Measurements from ENCODE around the gene HK2.
"Not testable (repeated sequence)": the region's sequence is repeated elsewhere in the genome, so short reads cannot be mapped to it uniquely, and the experiment has no call there.

The HK2 gene

DNA sequence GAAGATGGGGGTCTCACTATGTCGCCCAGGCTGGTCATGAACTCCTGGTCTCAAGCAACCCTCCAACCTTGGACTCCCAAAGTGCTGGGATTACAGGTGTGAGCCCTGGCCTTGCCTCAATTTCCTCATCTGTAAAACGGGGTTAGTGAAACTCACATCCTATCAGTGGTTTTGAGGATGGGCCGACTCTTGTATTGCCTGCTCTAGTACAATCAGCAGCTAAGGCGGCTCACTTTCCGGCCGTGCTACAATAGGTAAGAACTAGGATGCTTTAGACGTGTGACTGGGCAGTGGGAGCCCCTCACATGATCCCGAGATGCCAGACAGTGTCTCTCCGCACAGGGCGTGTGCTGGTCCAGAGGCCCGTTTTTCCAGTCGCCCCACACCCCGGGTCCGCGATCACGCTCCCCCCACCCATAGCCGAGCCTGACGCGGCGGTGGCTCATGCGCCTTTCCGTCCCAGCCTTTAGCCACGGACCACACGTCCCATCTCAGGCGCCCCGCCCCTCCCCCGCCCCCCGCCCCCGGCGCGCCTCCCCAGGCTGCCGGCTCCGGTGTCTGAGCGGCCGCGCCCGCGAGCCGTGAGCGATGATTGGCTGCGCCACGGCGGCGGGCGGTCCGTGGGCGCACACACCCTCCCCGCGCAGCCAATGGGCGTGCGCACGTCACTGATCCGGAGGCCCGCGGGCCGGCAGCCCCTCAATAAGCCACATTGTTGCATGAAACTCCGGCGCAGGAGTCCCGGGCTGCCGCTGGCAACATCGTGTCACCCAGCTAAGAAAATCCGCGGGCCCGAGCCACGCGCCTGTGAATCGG, at the start of gene HK2:
Gene HK2 (plus strand): TSS at position 710 of the 816 bp plus-strand sequence. CDS start 454 bp downstream, outside the sequence.
- DNase-seq = peak; percentile 83 to 86

DNA sequence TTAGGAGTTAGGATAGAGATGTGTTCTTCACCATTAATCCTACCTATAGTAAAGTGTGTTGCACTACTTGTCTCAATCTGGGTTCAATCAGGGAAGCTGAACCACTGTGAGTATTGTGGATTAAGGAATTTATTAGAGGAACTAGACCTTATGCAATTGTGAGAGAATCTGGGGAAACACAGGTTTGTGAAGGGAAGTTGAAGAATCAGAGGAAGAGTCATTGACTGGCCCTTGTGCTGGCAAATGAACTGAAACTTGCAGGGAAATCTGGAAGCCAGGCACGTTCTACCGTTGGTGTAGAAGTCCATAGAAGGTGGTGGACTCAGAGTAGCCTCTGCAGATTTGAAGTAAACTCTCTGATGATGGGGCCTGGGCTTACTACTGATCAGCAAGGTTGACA, 44.7 kb upstream of the HK2 start:
- peak; percentile 6 to 13 for DNase-seq

DNA sequence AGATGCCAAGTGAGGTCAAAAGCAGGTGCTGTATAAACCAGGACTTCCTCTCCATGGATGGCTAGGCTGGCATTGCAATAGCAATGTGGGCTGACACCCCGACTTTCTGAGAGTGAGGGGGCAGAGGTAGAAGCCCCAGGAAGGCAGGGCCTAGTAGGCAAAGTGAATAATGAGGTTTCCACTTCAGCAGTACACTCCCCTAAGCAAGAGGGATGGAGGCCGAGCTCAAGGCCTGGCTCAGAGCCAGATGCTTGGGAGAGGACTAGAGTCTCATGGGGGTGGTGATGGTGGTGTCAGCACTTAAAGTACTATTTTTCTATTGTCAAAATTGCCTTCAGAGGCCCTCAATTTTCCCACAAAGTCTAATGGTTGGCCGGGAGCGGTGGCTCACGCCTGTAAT, 41.6 kb upstream of the HK2 start:
- DNase-seq = no peak

DNA sequence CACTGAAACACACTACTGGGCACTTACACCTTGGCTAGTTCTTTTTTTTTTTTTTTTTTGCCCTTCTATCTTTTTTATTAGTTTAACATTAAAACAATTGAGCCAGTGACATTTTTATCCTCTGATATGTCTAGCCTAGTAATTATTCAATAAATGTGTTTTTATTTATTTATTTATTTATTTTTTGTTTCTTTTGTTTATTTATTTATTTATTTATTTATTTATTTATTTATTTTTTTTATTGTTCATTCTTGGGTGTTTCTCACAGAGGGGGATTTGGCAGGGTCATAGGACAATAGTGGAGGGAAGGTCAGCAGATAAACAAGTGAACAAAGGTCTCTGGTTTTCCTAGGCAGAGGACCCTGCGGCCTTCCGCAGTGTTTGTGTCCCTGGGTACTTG, 39.0 kb upstream of the HK2 start:
- not testable (repeated sequence) for DNase-seq

DNA sequence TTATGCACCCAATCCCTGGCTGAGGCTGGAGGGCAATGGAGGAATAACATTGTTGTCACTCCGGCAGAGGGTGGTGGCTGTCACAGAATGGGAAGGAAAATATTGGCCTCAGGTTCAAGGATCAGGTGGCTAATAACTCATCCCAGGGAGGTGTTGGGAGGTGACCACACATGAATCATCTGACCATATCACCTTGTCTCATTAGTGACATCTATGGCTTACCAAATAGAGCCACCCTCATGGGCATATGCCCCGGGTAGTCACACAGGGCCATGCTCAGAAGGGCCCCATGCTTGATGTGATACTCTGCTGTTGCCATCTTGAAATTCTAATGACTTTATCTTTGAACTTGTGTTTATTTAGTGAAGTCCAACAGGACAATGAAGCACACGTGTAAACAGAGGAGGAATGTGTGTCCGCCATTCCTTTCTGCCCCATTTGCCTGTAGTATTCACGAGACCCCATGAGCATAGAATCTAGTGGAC, 27.5 kb upstream of the HK2 start:
- no peak for DNase-seq

DNA sequence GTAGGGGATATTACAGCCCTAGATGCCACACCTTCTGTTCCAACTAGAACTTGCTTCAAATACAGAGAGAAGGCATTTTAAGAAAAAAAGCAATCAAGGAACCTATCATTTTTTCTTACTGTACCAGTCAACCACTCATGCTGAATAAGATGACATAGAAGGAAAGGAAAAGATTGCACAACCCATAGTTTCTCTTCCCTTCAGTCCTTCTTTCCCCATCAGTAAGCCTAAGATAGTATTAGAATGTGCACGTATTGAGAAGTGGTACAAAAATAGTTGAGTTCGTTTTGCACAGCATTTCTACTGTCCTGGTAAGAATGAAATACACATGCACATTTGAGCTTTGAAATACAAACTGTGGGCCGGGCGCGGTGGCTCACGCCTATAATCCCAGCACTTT, 27.0 kb upstream of the HK2 start:
- no peak for DNase-seq

DNA sequence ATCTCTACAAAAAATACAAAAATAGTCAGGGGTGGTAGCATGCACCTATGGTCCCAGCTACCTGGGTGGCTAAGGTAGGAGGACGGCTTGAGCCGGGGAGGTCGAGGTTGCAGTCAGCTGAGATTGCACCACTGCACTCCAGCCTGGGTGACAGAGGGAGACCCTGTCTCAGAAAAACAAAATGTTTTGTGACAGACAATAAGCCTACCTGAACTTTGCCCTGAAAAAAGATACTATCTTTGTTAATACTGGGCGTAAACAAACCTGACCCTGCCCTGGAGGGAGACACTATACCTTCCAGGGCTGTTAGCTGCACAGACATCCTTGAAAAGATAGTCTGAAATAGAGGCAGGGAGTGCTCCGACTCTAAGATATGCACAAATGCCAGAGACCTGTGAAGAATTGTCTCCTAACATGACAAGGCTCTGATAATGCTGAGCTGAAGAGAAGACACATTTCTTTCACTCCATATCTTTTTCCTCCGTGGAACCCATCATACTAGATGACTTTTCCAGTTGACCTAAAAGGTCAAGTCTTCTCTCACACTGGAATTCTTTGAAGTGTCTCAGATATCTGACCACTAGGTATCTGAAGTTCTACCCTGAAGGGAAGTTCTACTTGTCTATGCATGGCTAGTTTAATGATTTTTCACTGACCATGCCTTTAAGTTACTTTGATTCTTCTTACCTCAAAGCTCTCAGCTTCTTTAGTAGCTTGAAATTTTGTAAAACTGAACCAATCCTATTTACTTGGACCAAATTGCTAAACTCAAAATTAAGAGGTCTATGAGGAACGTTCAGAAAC, 20.9 kb upstream of the HK2 start:
- no peak for DNase-seq

DNA sequence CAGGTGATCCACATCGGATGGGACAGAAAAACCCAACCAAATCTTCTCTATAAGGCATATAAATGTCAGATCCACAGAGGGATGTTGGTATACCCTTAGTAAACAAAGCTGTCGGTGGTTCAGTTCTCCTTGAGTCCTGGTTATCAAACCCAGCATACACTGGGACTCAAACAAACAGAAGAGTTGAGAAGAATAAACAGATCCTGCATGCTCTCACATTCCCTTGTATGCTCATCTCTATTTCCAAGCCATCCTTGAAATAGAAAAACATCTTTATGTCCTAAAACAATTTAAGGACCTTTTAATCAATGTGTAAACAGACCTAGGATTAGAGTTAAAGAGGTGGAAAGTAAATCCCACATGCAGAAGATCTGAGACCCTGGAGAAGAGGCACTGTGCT, 19.8 kb upstream of the HK2 start:
- no peak for DNase-seq

DNA sequence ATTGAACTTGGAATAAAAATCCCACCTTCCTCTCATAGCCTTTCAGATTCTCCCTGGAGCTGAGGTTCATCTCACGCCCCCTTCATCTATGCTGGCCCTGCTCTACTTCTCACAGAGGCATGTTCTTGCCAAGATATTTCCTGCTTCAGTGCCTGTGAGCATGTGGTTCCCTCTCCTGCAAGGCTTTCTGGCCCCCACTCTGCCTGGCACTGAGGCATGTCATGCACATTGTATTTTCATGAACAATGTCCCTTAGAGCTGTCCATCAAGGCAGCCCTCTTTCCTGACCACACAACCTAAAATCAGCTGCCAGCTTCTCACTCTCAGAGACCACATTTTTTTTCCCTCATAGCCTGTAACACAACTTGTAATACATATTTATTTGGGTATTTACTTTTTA, 18.0 kb upstream of the HK2 start:
- no peak for DNase-seq

DNA sequence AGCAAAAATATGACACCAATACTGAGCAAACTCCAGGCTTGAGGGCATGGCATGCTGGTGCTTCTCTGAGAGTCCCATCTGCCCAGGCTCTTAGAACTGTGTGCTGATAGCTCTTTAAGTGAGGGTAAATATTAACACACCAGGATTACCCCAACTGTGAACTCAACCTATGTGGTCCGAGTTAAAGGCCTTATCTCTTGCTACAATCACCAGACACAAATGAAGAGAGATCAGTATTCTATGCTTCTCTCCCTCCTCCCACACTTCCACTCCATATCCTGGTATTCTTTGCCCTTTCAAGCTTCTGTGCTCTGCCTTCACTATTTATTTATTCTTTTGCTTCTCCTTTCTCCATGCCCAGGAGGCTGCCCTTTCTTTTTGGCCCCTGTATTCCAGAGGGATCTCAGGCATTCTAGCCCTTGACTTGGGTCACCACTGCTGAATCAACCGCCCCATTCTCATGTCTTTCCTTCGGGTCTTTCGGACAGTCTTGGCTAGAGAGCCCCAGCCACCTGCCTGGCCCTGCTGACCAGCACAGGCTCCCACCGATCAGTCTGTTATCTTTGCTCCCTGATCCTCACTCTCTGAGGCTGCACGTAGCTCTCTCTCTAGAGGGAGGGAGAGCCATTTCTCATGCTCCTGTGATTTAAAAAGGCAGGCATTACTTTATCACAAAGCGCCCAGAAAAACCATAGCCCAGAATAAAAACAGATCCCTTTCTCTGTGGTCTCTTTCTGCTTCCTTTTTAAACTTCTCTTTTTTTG, 17.2 kb upstream of the HK2 start:
- DNase-seq = no peak

DNA sequence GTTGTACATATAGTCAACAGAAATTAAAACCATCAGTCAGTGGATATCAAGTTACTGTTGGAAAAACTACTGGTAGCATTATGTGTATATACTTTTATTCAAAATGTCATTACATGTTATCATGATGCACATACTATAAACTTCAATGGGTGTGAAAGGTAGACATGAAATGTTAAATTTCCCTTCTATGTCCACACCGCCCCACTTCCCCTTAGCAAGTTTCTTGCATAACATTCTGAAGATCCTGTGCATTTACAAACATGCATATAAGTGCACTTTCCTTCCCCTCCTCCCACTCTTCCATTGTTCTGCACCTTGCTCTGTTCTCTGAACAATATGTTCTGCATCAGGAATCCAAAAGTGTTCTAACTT, 16.6 kb upstream of the HK2 start:
- DNase-seq = no peak

DNA sequence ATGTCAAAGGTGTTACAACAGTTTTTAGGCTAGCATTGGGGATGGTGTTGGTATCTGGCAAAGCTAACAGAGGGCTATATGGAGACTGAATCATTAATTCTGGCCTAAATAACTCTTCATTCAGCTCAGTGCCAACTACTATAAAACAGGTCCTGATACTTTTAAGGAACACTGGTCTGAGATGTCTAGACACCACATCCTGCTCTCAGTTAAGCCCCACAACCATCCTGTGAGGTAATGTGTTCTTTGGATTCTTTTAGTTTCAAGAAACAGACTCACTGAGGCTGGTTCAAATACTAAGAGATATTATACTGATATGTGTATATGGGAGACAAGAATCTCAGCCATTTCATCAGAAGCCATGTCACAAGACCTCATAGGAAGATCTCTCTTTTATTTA, 14.2 kb upstream of the HK2 start:
- no peak for DNase-seq

DNA sequence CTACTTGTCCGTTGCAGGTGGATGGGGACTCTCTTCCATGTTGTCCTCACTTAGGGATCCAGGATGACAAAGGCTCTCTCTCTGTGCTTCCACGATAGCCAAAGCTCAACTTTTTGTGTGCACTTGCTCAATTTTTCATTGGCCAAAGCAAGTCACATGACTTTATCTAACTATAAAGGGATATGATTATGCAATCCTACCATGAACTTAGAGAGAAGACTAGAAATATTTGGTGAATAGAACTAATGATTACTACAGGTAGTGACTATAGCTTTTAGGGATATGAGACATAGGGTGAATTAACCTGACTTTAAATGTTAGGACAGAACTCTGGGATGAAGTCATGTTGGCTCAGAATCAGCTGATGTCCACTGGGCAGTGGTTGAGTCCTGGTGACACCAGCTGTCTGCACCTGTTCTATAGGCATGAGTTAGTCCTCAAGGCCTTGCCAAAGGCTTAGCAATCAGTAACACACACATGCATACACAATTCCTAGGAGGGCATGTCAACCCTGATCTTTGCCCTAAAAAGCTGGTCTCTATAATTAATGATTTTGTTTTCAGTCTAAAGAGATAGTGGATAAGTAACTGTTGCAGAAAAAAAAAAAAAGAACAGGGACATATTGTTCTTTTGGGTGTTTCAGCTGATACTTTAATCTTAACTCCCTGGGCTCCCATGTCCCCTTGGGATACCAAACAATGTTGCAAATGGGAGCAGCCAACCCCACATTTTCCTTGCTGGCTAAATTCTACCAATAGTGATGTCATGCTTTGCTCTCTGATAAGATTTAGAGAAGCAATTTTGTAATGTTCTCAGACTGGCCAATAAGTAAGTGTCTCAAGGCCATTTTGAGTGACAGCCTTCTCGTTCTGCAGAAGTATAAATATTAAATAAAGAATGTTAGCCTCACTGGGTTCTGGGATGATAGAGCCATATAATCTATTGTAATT, 12.5 kb upstream of the HK2 start:
- no peak for DNase-seq

DNA sequence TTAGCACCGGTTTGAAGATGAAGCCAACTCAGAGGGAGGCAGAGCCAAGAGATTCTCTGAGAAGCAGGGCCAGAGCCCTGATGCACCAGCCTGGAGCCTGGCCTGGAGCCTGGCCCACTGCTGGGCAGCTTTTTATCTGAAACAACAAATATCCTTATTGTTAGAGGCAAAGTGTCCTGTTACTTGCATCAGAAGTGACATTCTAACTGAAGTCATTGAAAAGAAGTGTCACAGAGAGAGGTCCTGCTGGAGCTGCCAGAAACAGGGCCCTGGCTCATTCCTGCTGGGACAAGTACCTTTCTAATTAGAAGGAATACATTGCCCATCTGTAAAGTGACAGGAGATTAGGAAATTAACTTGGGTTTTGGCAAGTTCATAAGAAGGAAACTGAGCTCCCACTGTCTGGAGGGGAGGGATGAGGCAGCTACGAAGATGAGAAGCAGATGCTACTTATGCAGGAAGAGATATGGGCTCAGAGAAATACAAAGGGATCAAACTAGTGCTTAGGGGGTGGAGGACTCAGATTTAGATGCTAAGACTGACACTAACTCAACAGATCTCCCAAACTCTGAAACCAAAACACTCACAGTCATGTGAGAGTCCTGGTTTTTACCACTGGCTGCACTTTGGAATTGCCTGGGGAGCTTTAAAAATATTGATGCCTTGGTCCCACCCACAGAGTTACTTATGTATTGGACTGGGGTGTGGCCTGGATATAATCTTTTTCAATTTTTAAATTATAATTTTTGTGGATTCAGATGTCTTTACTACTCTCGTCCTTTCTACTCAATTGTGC, 11.0 kb upstream of the HK2 start:
- DNase-seq = no peak

DNA sequence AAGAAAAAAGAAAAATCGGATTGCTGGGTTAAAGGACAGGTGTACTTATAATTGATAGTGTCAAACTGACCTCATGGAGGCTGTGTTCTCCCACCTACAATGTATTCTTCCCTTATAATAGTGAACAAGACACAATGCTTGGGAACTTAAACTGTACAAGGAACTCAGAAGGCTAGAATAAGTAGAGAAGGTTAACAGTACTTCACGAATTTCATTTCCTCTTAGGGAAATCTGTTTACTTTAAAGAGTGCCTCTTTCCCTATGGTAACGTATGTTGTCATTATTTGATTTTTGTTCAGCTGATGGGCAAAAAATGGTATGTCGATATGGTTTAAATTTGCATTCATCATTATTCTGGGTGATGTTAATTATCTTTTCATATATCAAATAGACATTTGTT, 9.2 kb upstream of the HK2 start:
- no peak for DNase-seq

DNA sequence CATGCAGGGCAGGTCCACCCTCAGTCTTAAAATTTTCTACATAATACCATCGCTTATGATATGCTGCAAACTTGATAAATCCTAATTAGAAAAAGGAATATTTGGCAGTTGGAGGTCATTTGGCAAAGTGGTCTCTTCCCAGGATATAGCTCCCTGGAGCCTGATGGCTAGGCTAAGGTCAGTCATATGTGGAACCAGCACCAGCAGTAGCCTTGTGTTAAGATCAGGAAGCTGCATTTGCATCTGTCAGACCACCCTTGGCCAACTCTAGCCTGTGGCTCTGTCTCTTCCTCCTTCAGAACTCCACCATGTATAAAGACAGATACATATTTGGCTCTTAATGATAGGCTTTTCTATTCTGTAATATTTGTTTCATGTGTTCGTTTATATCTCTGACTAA, 5.4 kb upstream of the HK2 start:
- no peak for DNase-seq

DNA sequence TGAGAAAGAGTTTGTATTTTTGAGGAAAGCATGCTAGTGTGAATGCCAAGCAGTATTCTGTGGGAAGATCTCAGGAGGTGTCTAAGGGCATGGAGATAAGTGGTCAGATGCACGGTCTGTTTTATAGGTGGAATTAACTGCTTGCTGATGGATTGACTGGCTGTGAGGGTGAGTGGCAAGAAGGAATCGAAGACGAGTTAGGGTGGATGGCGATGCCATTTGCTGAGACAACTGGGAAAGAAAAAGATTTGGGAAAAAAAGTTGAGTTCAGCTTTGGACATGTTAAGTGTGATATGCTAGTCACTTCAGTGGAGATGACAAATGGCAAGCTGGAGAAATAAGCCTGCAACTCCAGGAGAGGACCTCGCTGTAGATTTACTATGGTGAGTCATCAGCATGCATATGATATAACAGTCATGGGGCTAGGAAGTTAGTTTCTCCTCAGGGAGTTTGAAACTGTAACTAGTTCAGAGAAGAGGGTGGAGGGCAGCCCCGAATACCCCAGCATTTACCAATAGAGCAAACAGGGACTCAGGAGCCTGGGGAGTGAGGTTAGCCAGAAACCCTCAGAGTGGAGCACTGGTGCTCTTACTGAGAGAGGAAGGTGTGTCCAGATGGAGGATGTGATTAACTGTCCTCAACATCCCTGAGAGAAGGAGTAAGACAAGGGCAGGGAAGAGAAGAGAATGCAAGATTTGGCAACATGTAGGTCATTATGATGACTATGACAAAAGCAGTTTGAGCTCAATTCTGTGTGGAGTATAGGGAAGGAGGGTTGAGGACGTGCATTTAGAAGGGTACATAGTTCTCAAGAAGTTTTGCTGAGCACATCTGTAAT, 2.0 kb upstream of the HK2 start:
- peak in 1 of 2 donors; percentile 45 for DNase-seq

DNA sequence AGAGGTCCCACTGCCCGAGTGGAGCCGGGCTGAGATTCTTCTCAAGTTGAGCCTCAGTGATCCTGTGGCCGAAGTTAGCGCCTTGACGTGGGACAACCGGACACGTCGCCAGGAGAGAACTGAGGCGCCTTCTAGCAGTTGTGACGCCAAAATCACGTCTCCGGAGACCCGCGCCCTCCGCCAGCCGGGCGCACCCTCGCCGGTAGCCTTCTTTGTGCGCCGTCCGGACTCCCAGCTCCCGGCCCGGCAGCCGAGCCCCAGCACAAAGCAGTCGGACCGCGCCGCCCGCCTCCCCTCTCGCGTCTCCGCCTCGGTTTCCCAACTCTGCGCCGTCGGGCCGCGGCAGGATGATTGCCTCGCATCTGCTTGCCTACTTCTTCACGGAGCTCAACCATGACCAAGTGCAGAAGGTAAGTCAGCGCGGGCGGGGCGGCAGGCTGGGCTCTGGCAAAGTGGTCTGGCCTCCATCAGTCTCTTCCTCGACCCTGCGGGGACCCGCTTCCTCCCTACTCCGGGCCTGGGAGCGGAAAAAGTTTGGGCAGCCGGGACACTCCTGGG, 386 bp downstream of the HK2 start:
- DNase-seq = not testable (repeated sequence)

DNA sequence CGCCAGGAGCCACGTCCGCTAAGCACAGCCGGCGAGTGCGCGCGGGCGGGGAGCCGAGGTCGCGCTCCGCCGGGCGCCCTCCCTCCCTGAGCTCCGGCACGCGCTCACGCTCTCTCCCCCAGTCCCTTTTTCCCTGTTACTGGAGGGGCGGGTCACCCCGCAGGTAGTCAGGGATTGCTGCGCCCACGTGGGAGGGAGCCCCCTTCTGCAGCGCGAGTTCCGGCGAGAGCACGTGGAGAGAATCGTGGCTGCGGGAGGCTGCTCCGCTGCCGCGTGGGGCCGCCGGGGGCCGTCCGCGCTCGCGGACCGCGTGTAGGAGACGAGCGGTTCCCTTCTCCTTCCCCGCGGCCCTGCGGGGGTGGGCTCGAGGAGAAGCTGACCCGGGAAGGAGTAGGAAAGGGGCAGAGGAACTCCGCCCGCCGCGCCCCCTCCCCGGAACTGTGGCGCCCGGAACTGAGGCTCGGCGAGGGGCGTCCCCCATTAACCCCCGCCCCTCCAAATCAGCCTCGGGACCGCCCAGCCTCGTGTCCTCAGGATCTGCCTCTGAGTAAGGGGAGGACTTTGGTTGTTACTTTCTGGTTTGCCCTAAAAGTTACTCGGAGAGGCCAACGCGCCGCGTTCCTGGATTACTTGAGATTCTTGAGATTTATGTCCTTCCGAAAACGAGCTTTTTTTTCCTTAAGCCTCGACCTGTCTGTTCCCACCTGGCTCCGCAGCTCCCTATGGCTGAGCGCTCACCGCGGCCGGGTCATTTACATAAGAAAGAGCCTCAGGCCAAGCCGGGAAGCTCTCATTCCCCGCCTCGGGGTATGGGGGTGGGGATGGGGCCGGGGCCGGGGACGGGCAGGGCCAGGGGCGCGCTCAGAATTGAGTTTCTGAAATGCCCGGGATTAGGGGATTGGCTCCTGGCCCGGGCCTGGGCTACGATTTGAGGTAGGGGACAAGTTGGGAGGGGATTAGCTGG, 1.1 kb downstream of the HK2 start:
- DNase-seq = peak; percentile 51 to 56
